ENCODE measurements around the gene PDE9A.

GRCh38 chr21:42731264-42732032 is 78.0 kb downstream of the PDE9A start:
- no peak for TF ChIP-seq CTCF (IDR thresholded peaks at IDR 0.05; ENCODE audit: insufficient read depth, low read length)
- no peak for TF ChIP-seq SPI1 (IDR thresholded peaks at IDR 0.05; ENCODE audit: borderline replicate concordance, low read depth)
- no peak for TF ChIP-seq REST (IDR thresholded peaks at IDR 0.05; ENCODE audit: insufficient replicate concordance, low read depth)
- TF ChIP-seq GABPA (IDR thresholded peaks at IDR 0.05; ENCODE audit: low read depth): no peak
- no peak for TF ChIP-seq POLR2AphosphoS5 (IDR thresholded peaks at IDR 0.05; ENCODE audit: low read depth)
